Measurements from ENCODE around the gene SSU72.
"Not testable (repeated sequence)": the region's sequence is repeated elsewhere in the genome, so short reads cannot be mapped to it uniquely, and the experiment has no call there.

Gene SSU72

DNA sequence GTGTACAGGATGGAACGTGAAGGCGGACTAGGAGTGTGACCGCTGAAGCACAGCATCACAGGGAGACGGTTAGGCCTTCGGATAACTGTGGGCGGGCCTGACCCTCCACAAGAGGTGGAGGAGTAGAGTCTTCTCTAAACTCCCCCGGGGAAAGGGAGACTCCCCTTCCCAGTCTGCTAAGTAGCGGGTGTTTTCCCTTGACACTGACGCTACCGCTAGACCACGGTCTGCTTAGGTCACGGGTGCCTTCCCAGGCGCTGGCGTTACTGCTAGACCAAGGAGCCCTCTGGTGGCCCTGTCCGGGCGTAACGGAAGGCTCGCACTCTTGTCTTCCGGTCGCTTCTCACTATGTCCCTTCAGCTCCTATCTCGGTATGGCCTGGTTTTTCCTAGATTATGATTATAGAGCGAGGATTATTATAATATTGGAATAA is 69.3 kb downstream of the SSU72 start:
- DNase-seq (ENCODE audit: low read depth in 2 of 2): peak in 1 of 2 donors; percentile 10

DNA sequence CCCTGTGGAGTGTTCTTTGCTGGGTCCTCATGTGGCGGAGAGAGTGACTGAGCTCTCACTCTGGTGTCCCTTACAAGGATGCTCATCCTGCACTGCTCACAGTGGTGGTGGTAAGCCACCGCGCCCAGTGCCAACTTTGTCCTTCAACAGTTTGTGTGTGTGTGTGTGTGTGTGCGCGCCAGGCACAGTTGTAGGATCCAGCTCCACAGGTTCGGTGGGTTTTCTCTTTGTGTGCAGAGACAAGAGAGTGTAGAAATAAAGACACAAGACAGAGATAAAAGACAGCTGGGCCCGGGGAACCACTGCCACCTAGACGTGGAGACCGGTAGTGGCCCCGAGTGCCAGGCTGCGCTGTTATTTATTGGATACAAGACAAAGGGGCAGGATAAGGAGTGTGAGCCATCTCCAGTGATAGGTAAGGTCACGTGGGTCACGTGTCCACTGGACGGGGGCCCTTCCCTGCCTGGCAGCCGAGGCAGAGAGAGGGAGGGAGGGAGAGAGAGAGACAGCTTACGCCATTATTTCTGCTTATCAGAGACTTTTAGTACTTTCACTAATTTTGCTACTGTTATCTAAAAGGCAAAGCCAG is 69.8 kb downstream of the SSU72 start:
- DNase-seq (ENCODE audit: low read depth in 2 of 2): peak; percentile 45 to 47

DNA sequence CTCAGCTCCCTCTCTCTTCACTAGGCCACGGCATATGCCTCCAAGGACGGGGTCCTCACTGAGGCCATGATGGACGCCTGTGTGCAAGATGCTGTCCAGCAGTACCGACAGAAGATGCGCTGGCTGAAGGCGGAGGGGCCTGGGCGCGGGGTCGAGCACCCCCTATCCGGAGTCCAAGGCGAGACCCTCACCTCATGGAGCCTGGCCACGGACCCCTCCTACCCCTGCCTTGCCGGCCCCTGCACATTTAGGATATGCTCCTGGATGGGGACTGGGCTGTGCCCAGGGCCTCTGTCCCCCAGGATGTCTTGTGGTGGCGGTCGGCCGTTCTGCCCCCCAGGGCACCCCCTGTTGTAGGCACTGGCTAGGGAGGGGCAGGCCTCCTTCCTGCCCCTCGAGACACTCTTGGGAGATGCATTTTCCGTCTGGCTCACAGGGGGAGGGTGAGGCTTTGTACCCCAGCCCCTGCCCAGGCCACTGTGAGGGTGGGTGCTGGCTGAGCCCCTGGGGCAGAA is 79.1 kb downstream of the SSU72 start:
- DNase-seq (ENCODE audit: low read depth in 2 of 2): not testable (repeated sequence)

DNA sequence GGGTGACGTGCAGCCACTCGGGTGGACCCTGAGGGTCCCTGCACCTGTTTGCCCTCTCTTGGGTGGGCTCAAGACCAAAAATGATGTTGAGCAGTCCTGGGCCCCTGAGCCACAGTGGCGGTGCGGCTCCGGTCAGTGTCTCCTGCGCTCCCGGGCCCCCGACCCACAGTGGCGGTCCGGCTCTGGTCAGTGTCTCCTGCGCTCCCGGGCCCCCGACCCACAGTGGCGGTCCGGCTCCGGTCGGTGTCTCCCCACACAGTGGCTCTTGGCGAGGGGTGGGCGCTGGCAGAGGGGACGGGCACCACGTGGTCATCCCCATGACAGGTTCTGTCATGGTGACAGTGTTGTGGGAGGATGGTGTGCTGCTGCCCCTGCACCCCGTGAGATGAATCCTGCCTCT is 80.4 kb downstream of the SSU72 start:
- not testable (repeated sequence) for DNase-seq (ENCODE audit: low read depth in 2 of 2)
